GM12878 (cell line): ENCODE results near the gene TSPYL6.

Experiments used
- BHLHE40 ChIP-seq, 2 experiments: fragments of 450-650 bp in 1 of 2; IDR thresholded peaks; 2 replicates each; pipeline ENCODE4 v1.6.1; 2011 to 2017; ENCODE audit warnings: low read depth in 2 of 2, borderline replicate concordance in 1 of 2, improper control_type of control experiment in 1 of 2, low read length in 1 of 2, mild to moderate bottlenecking in 1 of 2
- FOXM1 ChIP-seq: IDR thresholded peaks from 2 replicates; pipeline ENCODE4 v1.6.1; 2012; ENCODE audit warnings: low read depth, mild to moderate bottlenecking, inconsistent platforms, low read length, moderate library complexity
- MEF2A ChIP-seq: IDR thresholded peaks from 2 replicates; pipeline ENCODE4 v1.6.1; 2011; ENCODE audit warnings: low read depth, mild to moderate bottlenecking, low read length, moderate library complexity; ENCODE audit not compliant: insufficient read depth
- POLR2AphosphoS5 ChIP-seq: IDR thresholded peaks from 2 replicates; pipeline ENCODE4 v1.6.1; 2011; ENCODE audit warnings: mild to moderate bottlenecking, low read length, inconsistent platforms
- SMC3 ChIP-seq: IDR thresholded peaks from 2 replicates; pipeline ENCODE4 v1.6.1; 2011; ENCODE audit warnings: low read length, improper control_type of control experiment, borderline replicate concordance
- TF ChIP-seq, protein P1 (sequence below): IDR thresholded peaks from 2 replicates; pipeline ENCODE4 v1.6.1; 2012; ENCODE audit warnings: mild to moderate bottlenecking, low read depth, low read length
- TF ChIP-seq, protein P2 (sequence below): IDR thresholded peaks from 2 replicates; pipeline ENCODE4 v1.6.1; 2011; ENCODE audit warnings: low read depth, mild to moderate bottlenecking, low read length, moderate library complexity, borderline replicate concordance; ENCODE audit errors: extremely low read depth
- TF ChIP-seq, protein P3 (sequence below), 3 experiments: IDR thresholded peaks in 2 of 3; conservative IDR thresholded peaks in 1 of 3; 2 replicates each; pipeline ENCODE4 v1.5.1; 2011; ENCODE audit warnings: low read depth in 3 of 3, low read length in 3 of 3, mild to moderate bottlenecking in 3 of 3, control low read depth in 2 of 3, moderate library complexity in 2 of 3, inconsistent platforms in 1 of 3, mixed read lengths in 1 of 3; ENCODE audit not compliant: control insufficient read depth in 2 of 3, insufficient read depth in 1 of 3; ENCODE audit errors: extremely low read depth in 1 of 3
- TF ChIP-seq, protein P4 (sequence below): fragments of 450-650 bp; IDR thresholded peaks from 2 replicates; pipeline ENCODE4 v1.6.1; 2014; ENCODE audit warnings: mild to moderate bottlenecking

DNA sequence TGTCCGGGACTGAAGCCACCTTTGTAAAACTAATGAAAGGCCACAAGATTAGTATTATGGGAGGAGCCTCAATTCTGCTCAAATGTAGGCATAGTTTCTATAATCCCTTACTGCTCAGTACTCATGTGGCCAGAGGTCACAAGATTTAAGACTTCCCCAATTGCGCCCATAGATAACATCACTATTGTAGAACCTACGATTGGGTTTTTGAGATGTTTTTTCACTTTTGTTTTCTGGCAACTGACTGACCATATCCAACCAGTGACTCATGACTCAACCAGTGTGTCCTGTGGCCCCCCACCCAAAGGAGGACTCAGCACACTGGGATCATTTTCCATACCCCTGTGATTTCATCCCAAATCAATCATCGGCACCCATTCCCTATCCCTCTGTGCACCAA, 15.2 kb upstream of the TSPYL6 start:
- TF ChIP-seq, protein P1, sequence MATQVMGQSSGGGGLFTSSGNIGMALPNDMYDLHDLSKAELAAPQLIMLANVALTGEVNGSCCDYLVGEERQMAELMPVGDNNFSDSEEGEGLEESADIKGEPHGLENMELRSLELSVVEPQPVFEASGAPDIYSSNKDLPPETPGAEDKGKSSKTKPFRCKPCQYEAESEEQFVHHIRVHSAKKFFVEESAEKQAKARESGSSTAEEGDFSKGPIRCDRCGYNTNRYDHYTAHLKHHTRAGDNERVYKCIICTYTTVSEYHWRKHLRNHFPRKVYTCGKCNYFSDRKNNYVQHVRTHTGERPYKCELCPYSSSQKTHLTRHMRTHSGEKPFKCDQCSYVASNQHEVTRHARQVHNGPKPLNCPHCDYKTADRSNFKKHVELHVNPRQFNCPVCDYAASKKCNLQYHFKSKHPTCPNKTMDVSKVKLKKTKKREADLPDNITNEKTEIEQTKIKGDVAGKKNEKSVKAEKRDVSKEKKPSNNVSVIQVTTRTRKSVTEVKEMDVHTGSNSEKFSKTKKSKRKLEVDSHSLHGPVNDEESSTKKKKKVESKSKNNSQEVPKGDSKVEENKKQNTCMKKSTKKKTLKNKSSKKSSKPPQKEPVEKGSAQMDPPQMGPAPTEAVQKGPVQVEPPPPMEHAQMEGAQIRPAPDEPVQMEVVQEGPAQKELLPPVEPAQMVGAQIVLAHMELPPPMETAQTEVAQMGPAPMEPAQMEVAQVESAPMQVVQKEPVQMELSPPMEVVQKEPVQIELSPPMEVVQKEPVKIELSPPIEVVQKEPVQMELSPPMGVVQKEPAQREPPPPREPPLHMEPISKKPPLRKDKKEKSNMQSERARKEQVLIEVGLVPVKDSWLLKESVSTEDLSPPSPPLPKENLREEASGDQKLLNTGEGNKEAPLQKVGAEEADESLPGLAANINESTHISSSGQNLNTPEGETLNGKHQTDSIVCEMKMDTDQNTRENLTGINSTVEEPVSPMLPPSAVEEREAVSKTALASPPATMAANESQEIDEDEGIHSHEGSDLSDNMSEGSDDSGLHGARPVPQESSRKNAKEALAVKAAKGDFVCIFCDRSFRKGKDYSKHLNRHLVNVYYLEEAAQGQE = no peak
- TF ChIP-seq MEF2A = no peak
- TF ChIP-seq, protein P2, sequence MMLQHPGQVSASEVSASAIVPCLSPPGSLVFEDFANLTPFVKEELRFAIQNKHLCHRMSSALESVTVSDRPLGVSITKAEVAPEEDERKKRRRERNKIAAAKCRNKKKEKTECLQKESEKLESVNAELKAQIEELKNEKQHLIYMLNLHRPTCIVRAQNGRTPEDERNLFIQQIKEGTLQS = no peak
- TF ChIP-seq, protein P3, sequence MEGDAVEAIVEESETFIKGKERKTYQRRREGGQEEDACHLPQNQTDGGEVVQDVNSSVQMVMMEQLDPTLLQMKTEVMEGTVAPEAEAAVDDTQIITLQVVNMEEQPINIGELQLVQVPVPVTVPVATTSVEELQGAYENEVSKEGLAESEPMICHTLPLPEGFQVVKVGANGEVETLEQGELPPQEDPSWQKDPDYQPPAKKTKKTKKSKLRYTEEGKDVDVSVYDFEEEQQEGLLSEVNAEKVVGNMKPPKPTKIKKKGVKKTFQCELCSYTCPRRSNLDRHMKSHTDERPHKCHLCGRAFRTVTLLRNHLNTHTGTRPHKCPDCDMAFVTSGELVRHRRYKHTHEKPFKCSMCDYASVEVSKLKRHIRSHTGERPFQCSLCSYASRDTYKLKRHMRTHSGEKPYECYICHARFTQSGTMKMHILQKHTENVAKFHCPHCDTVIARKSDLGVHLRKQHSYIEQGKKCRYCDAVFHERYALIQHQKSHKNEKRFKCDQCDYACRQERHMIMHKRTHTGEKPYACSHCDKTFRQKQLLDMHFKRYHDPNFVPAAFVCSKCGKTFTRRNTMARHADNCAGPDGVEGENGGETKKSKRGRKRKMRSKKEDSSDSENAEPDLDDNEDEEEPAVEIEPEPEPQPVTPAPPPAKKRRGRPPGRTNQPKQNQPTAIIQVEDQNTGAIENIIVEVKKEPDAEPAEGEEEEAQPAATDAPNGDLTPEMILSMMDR (IDR thresholded peaks at IDR 0.05 in 2 of 3, conservative IDR thresholded peaks at IDR 0.05 in 1 of 3; ENCODE audit: control insufficient read depth in 2 of 3, extremely low read depth in 1 of 3, insufficient read depth in 1 of 3, low read depth in 3 of 3, low read length in 3 of 3) = no peak
- TF ChIP-seq FOXM1 = no peak
- TF ChIP-seq SMC3 = no peak
- TF ChIP-seq BHLHE40 (IDR thresholded peaks at IDR 0.05; ENCODE audit: borderline replicate concordance in 1 of 2, low read depth in 2 of 2, low read length in 1 of 2) = no peak
- no peak for TF ChIP-seq POLR2AphosphoS5
- TF ChIP-seq, protein P4, sequence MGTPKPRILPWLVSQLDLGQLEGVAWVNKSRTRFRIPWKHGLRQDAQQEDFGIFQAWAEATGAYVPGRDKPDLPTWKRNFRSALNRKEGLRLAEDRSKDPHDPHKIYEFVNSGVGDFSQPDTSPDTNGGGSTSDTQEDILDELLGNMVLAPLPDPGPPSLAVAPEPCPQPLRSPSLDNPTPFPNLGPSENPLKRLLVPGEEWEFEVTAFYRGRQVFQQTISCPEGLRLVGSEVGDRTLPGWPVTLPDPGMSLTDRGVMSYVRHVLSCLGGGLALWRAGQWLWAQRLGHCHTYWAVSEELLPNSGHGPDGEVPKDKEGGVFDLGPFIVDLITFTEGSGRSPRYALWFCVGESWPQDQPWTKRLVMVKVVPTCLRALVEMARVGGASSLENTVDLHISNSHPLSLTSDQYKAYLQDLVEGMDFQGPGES = no peak
